ENCODE measurements around the gene HPCAL1.

DNA sequence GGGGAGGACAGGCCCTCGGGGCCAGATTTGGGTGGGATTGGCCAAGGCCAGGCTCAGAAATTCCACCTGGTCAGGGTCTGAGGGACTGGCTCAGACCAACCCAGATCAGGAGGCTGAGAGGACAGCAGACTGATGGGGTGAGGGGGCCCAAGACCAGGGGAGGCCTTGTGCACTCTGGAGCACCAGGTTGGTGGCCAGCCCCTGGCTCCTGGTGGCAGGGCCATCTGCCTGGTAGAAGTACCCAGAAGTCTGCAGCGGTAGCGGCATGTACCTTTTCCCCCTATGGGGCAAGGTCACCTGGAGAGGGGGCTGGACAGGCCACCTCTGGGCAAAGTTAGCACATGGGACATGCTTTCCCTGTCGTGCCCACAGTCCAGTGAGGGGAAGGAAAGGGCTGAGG is 166.6 kb downstream of the HPCAL1 start:
- TF ChIP-seq POLR2A (IDR thresholded peaks at IDR 0.05; ENCODE audit: low read depth, low read length), result no peak
- TF ChIP-seq, protein P1, sequence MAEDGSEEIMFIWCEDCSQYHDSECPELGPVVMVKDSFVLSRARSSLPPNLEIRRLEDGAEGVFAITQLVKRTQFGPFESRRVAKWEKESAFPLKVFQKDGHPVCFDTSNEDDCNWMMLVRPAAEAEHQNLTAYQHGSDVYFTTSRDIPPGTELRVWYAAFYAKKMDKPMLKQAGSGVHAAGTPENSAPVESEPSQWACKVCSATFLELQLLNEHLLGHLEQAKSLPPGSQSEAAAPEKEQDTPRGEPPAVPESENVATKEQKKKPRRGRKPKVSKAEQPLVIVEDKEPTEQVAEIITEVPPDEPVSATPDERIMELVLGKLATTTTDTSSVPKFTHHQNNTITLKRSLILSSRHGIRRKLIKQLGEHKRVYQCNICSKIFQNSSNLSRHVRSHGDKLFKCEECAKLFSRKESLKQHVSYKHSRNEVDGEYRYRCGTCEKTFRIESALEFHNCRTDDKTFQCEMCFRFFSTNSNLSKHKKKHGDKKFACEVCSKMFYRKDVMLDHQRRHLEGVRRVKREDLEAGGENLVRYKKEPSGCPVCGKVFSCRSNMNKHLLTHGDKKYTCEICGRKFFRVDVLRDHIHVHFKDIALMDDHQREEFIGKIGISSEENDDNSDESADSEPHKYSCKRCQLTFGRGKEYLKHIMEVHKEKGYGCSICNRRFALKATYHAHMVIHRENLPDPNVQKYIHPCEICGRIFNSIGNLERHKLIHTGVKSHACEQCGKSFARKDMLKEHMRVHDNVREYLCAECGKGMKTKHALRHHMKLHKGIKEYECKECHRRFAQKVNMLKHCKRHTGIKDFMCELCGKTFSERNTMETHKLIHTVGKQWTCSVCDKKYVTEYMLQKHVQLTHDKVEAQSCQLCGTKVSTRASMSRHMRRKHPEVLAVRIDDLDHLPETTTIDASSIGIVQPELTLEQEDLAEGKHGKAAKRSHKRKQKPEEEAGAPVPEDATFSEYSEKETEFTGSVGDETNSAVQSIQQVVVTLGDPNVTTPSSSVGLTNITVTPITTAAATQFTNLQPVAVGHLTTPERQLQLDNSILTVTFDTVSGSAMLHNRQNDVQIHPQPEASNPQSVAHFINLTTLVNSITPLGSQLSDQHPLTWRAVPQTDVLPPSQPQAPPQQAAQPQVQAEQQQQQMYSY (CRISPR knock-in tag; IDR thresholded peaks at IDR 0.05), result no peak
